Epithelial cell of esophagus (primary cell): Measurements from ENCODE around the gene SETBP1.
A peak's percentile ranks its signal among the peaks of the same experiment; 100 is the strongest.

ENCODE experiments used
- DNase-seq: peaks from one replicate; pipeline ENCODE4 v3.0.0; 2010; ENCODE audit warnings: low read depth
- H3K4me3 ChIP-seq: 2 replicates; pipeline ENCODE4 v1.5.1; 2011; ENCODE audit warnings: mild to moderate bottlenecking, low read length, control low read depth
- CTCF ChIP-seq: IDR thresholded peaks from 2 replicates; pipeline ENCODE4 v1.5.1; 2011; ENCODE audit warnings: low read depth, mild to moderate bottlenecking, low read length, control low read depth, inconsistent platforms; ENCODE audit not compliant: insufficient read depth; ENCODE audit errors: missing control alignments

SETBP1 gene

GRCh38 chr18:44786257-44786656 lies 105.6 kb downstream of the SETBP1 start:
- no peak for TF ChIP-seq CTCF
- no peak overlapping the region for H3K4me3 ChIP-seq
- DNase-seq: no peak

- no peak for TF ChIP-seq CTCF
- no peak overlapping the region for H3K4me3 ChIP-seq
- no peak for DNase-seq
Observed at GRCh38 chr18:44786688-44787087, 106.0 kb downstream of the SETBP1 start.

- no peak overlapping the region for H3K4me3 ChIP-seq
- no peak for TF ChIP-seq CTCF
- no peak for DNase-seq
Observed at GRCh38 chr18:44788334-44788733, 107.6 kb downstream of the SETBP1 start.

- TF ChIP-seq CTCF: no peak
- peak; percentile 34 for DNase-seq
- H3K4me3 ChIP-seq: no peak overlapping the region
Observed at GRCh38 chr18:44789710-44790109, 109.0 kb downstream of the SETBP1 start.

GRCh38 chr18:44790860-44791259 lies 110.2 kb downstream of the SETBP1 start:
- DNase-seq: no peak
- no peak overlapping the region for H3K4me3 ChIP-seq
- TF ChIP-seq CTCF: no peak

GRCh38 chr18:44791520-44791919 lies 110.8 kb downstream of the SETBP1 start:
- no peak for DNase-seq
- H3K4me3 ChIP-seq: no peak overlapping the region
- TF ChIP-seq CTCF: no peak

GRCh38 chr18:44792456-44793061 lies 111.9 kb downstream of the SETBP1 start:
- H3K4me3 ChIP-seq: no peak overlapping the region
- DNase-seq: no peak
- TF ChIP-seq CTCF: no peak
